HG03045 (cell line): ENCODE results near the gene GRHPR.
"Not testable (repeated sequence)": the region's sequence is repeated elsewhere in the genome, so short reads cannot be mapped to it uniquely, and the experiment has no call there.

Experiments used
- ATAC-seq: cut with Tn5 transposase; IDR thresholded peaks from one replicate; pipeline ENCODE4 v1.9.1; 2021; ENCODE audit warnings: mild to moderate bottlenecking, moderate library complexity; ENCODE audit not compliant: unreplicated experiment

Gene GRHPR

GRCh38 chr9:37420271-37421215 is 2.0 kb upstream of the GRHPR start:
- ATAC-seq = no peak

GRCh38 chr9:37421914-37422288 is 595 bp upstream of the GRHPR start:
- ATAC-seq = peak; percentile 23

- no peak for ATAC-seq
These were observed 1.0 kb downstream of the GRHPR start for GRCh38 chr9:37423508-37423907.

GRCh38 chr9:37424204-37424685 is 1.7 kb downstream of the GRHPR start:
- ATAC-seq = no peak

- no peak for ATAC-seq
These were observed 2.3 kb downstream of the GRHPR start for GRCh38 chr9:37424686-37425297.

- ATAC-seq = no peak
These were observed 2.8 kb downstream of the GRHPR start for GRCh38 chr9:37425298-37425752.

- not testable (repeated sequence) for ATAC-seq
These were observed 3.9 kb downstream of the GRHPR start for GRCh38 chr9:37426431-37426830.

GRCh38 chr9:37426846-37427245 is 4.3 kb downstream of the GRHPR start:
- ATAC-seq = no peak

- ATAC-seq = no peak
These were observed 5.8 kb downstream of the GRHPR start for GRCh38 chr9:37428345-37428744.

- no peak for ATAC-seq
These were observed 7.2 kb downstream of the GRHPR start for GRCh38 chr9:37429441-37430285.

GRCh38 chr9:37430841-37431597 is 8.5 kb downstream of the GRHPR start:
- no peak for ATAC-seq

GRCh38 chr9:37432020-37432419 is 9.5 kb downstream of the GRHPR start:
- no peak for ATAC-seq

GRCh38 chr9:37433867-37434371 is 11.4 kb downstream of the GRHPR start:
- no peak for ATAC-seq

- no peak for ATAC-seq
These were observed 14.0 kb downstream of the GRHPR start for GRCh38 chr9:37436540-37436939.

- ATAC-seq = no peak
These were observed 14.5 kb downstream of the GRHPR start for GRCh38 chr9:37437010-37437409.

GRCh38 chr9:37437621-37438020 is 15.1 kb downstream of the GRHPR start:
- ATAC-seq = no peak

- no peak for ATAC-seq
These were observed 15.9 kb downstream of the GRHPR start for GRCh38 chr9:37438359-37438758.

GRCh38 chr9:37441776-37442370 is 19.4 kb downstream of the GRHPR start:
- no peak for ATAC-seq

GRCh38 chr9:37442556-37442955 is 20.1 kb downstream of the GRHPR start:
- ATAC-seq = no peak

GRCh38 chr9:37443566-37443965 is 21.1 kb downstream of the GRHPR start:
- ATAC-seq = no peak
